Erythroblast (primary cell): ENCODE results near the gene GJB2.

Experiments
- GATA1 ChIP-seq: IDR thresholded peaks from 2 replicates; pipeline ENCODE4 v1.6.1; 2011; ENCODE audit warnings: low read depth, mild to moderate bottlenecking, control low read depth, low read length, moderate library complexity
- POLR2A ChIP-seq: IDR thresholded peaks from 2 replicates; pipeline ENCODE4 v1.6.1; 2011; ENCODE audit warnings: mild to moderate bottlenecking, low read length

DNA sequence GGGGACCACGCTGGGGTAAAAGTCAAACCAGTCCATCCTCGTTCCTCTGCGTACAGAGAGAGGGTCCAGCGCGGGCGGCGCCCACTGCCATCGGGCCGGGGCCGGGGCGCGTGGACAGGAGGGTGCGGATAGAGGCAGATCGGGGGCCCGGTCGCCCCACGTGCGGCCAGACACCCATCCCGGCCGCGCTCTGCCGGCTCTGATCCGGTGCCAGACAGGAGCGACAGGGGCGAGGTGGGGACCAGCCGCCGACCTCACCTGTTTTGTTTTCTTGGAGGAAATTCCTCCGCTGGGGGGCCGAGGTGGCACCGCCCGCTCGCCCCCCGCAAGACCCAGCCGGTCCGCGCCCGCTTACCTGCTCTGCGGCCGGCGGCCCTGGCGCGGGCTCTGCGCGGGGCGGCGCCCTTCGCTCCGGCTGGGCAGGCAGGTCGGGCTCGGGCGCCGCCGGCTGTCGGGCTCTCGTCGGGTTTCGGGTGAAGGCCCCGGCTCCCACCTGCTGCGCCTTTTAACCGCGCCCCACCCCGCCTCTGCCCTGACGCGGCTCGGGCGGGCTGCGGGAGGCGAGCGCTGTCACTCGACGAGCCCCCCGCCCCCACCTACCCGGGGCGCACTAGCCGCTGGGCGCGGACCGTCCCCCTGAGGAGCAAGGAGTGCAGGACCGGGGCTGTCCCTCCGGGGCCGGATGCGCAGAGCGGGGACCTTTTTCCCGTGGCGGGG lies 39.3 kb upstream of the GJB2 start, which contains the start of gene GJB6:
- TF ChIP-seq POLR2A = no peak
- no peak for TF ChIP-seq GATA1
